Endothelial cell of umbilical vein (primary cell): ENCODE data around the gene TIGD7. TPM values are rescaled to one million over a fixed set of nuclear protein-coding genes. Genes with fewer than 3 reads are reported as not detected.

Source experiments
- BruUV-seq: library from RNA; stranded (reverse); fragments of 400-500 nt; replicated peaks from 2 replicates; lab custom pipeline; 2021; lab: Mats Ljungman, UMichigan
- CTCF ChIA-PET: fragments of 300-600, 350-600 bp; sonication (Branson Sonifier 250); formaldehyde crosslinking; loops from one replicate; lab custom pipeline; 2021; ENCODE audit warnings: antibody characterized with exemption, inconsistent platforms; lab: Charles Lee
- POLR2A ChIA-PET: fragments of 300-600, 350-600 bp; sonication (Branson Sonifier 250); formaldehyde crosslinking; loops from one replicate; lab custom pipeline; 2021; ENCODE audit warnings: antibody characterized with exemption, inconsistent platforms; lab: Charles Lee
- DNase-seq: peaks from one replicate; pipeline ENCODE4 v3.0.0-alpha.2; 2011; ENCODE audit warnings: low read depth, low spot score
- FAIRE-seq: peaks from 2 replicates; lab custom pipeline; 2011; peaks lifted over from hg19 to GRCh38; lab: Jason Lieb, UNC
- H2AFZ ChIP-seq: 2 replicates; pipeline ENCODE4 v1.6.0; 2012; ENCODE audit warnings: low read depth, low read length, control low read depth, inconsistent platforms
- H3K27ac ChIP-seq: 2 replicates; pipeline ENCODE4 v1.5.1; 2011; ENCODE audit warnings: low read depth, mild to moderate bottlenecking, control low read depth, low read length, moderate library complexity; ENCODE audit not compliant: insufficient read depth
- H3K27me3 ChIP-seq, 2 experiments: 2 replicates each; pipeline versions ENCODE4 v1.6.0 to v1.6.1; 2011; ENCODE audit warnings: low read length in 2 of 2, mixed read lengths in 1 of 2; ENCODE audit not compliant: control insufficient read depth in 2 of 2, insufficient read depth in 2 of 2
- H3K36me3 ChIP-seq, 2 experiments: 2 replicates in 1 of 2; 3 replicates in 1 of 2; pipeline ENCODE4 v1.5.1; 2011; ENCODE audit warnings: low read length in 2 of 2, mild to moderate bottlenecking in 1 of 2, moderate library complexity in 1 of 2; ENCODE audit not compliant: control insufficient read depth in 2 of 2, insufficient read depth in 2 of 2; ENCODE audit errors: extremely low read depth in 1 of 2
- H3K4me1 ChIP-seq: 3 replicates; pipeline ENCODE4 v1.5.1; 2011; ENCODE audit warnings: mild to moderate bottlenecking, low read length; ENCODE audit not compliant: control insufficient read depth, insufficient read depth; ENCODE audit errors: extremely low read depth
- H3K4me2 ChIP-seq: 2 replicates; pipeline ENCODE4 v1.6.1; 2011; ENCODE audit warnings: low read length, control low read depth, mixed read lengths; ENCODE audit not compliant: insufficient read depth
- H3K4me3 ChIP-seq, 3 experiments: fragments of 200-600 bp in 1 of 3; sonication (generic), shearing (Covaris generic) in 1 of 3; replicated peaks in 1 of 3; 2 replicates each; pipeline ENCODE4 v1.5.1; 2011 to 2016; ENCODE audit warnings: control low read depth in 3 of 3, low read length in 3 of 3, mild to moderate bottlenecking in 2 of 3, inconsistent platforms in 1 of 3, low read depth in 1 of 3, moderate library complexity in 1 of 3; ENCODE audit not compliant: insufficient read depth in 1 of 3
- H3K79me2 ChIP-seq: 2 replicates; pipeline ENCODE4 v1.6.0; 2012; ENCODE audit warnings: low read length, inconsistent platforms; ENCODE audit not compliant: control insufficient read depth, insufficient read depth
- H3K9ac ChIP-seq: replicated peaks from 2 replicates; pipeline ENCODE3; 2011; ENCODE audit warnings: low read length, control low read depth; ENCODE audit not compliant: insufficient read depth; ENCODE audit errors: extremely low read depth
- H3K9me1 ChIP-seq: replicated peaks from 3 replicates; pipeline ENCODE4 v1.6.0; 2011; ENCODE audit warnings: mild to moderate bottlenecking, low read length; ENCODE audit not compliant: control insufficient read depth, insufficient read depth; ENCODE audit errors: extremely low read depth
- H3K9me3 ChIP-seq: replicated peaks from 2 replicates; pipeline ENCODE4 v1.5.1; 2012; ENCODE audit warnings: low read length, inconsistent platforms; ENCODE audit not compliant: control insufficient read depth, insufficient read depth
- H4K20me1 ChIP-seq: replicated peaks from 2 replicates; pipeline ENCODE3; 2011; ENCODE audit warnings: mild to moderate bottlenecking, low read length; ENCODE audit not compliant: control insufficient read depth, insufficient read depth; ENCODE audit errors: extremely low read depth
- EZH2 ChIP-seq: IDR thresholded peaks from 2 replicates; pipeline ENCODE4 v1.6.1; 2012; ENCODE audit warnings: borderline replicate concordance, low read depth, mild to moderate bottlenecking, moderate library complexity, low read length, inconsistent platforms; ENCODE audit not compliant: severe bottlenecking
- FOS ChIP-seq: IDR thresholded peaks from 2 replicates; pipeline ENCODE4 v1.6.1; 2011; ENCODE audit warnings: mild to moderate bottlenecking, low read length, moderate library complexity, borderline replicate concordance; ENCODE audit not compliant: insufficient read depth
- JUN ChIP-seq: IDR thresholded peaks from 2 replicates; pipeline ENCODE4 v1.6.1; 2011; ENCODE audit warnings: borderline replicate concordance, low read depth; ENCODE audit not compliant: insufficient read length, insufficient read depth
- MYC ChIP-seq: IDR thresholded peaks from one replicate; pipeline ENCODE4 v1.6.1; 2011; ENCODE audit warnings: mild to moderate bottlenecking, low read depth, low read length
- POLR2A ChIP-seq: IDR thresholded peaks from 2 replicates; pipeline ENCODE4 v1.6.1; 2012; ENCODE audit warnings: low read depth, mild to moderate bottlenecking, control low read depth, low read length
- POLR2AphosphoS5 ChIP-seq: IDR thresholded peaks from 2 replicates; pipeline ENCODE4 v1.6.1; 2012; ENCODE audit warnings: low read depth, mild to moderate bottlenecking, control low read depth, low read length, moderate library complexity; ENCODE audit not compliant: insufficient read depth
- dilution Hi-C: fragments of 300-500 bp; cut with MboI; formaldehyde crosslinking; loops from one replicate; pipeline ENCODE4 v1.15.0; 2019; ENCODE audit warnings: low sequenced_read_pairs; ENCODE audit not compliant: extremely low pct_ligation_motif_present
- intact Hi-C: fragments of 100-400 bp; cut with micrococcal nuclease; formaldehyde crosslinking; loops from one replicate; pipeline ENCODE4 v1.10.0; 2022
- polyA plus RNA-seq, 4 experiments: library from polyadenylated mRNA; depleted of rRNA in 3 of 4; stranded (reverse) in 3 of 4; unstranded in 1 of 4; fragments of >200 nt; gene quantifications; 2 replicates each; pipeline versions ENCODE4 v1.2.1 to v1.2.3, GENCODE V29; 2011 to 2012; ENCODE audit warnings: missing spikeins in 1 of 4
- total RNA-seq: library from RNA; stranded (reverse); gene quantifications from 2 replicates; pipeline ENCODE4 v1.2.3, GENCODE V29; 2021
- TF ChIP-seq, protein P1 (sequence below): IDR thresholded peaks from 2 replicates; pipeline ENCODE4 v1.6.1; 2011; ENCODE audit not compliant: insufficient read depth, insufficient read length
- TF ChIP-seq, protein P2 (sequence below), 2 donors: IDR thresholded peaks; 1 replicate in 1 of 2; 2 replicates in 1 of 2; pipeline ENCODE4 v1.5.1; 2011; ENCODE audit warnings: low read length in 2 of 2, mild to moderate bottlenecking in 2 of 2, moderate library complexity in 2 of 2, control low read depth in 1 of 2, inconsistent platforms in 1 of 2, low read depth in 1 of 2; ENCODE audit not compliant: insufficient read depth in 1 of 2; ENCODE audit errors: extremely low read depth in 1 of 2

The TIGD7 gene
- total and polyA plus RNA-seq, 2 donors (not counting 3 experiments of a cell fraction or from before 2014, with no cell fraction given), result 1.1 to 3.5 TPM

GRCh38 chr16:3264137-3265036, 40.8 kb downstream of the TIGD7 start:
- Histone ChIP-seq H3K27me3 (no peaks in the 10 kb centered on the region), H3K9ac (peak overlapping the region; percentile 70), H3K27ac (peak overlapping the region; percentile 67), H4K20me1 (no peaks in the 10 kb centered on the region), H3K36me3 (no peaks in the 10 kb centered on the region), H3K9me3 (no peaks in the 10 kb centered on the region), H3K9me1 (no peaks in the 10 kb centered on the region), H3K4me1 (peaks cover 3% of the 10 kb centered on the region), H3K79me2 (no peaks in the 10 kb centered on the region), H3K4me2 (peak overlapping the region; percentile 87), H2AFZ (peak overlapping the region; percentile 86), H3K4me3 (peak overlapping the region; percentile 69 to 84 (median 78))
- ChIA-PET POLR2A (no interaction called here), CTCF (interaction anchor here (0.6 to 1.3 kb wide), 7 partner anchors 11 to 194 kb away, joined by 3 to 8 read pairs (median 3); partner anchors contain the start of gene ZNF263)
- BruUV-seq, result TSS peak; percentile 65
- FAIRE-seq, result peak; percentile 96
- dilution Hi-C loops (no loop called here), intact Hi-C loops (loop anchor here (1.0 kb wide), 6 partner anchors 19 to 236 kb away; partner anchors contain the start of genes TIGD7, ZNF174, ZNF200 and ZNF263)
- peak; percentile 98 for DNase-seq
- TF ChIP-seq JUN, result no peak
- TF ChIP-seq EZH2, result no peak
- peak; percentile 90 for TF ChIP-seq POLR2AphosphoS5
- TF ChIP-seq, protein P1, sequence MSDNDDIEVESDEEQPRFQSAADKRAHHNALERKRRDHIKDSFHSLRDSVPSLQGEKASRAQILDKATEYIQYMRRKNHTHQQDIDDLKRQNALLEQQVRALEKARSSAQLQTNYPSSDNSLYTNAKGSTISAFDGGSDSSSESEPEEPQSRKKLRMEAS, result peak; percentile 95
- no peak for TF ChIP-seq FOS
- peak; percentile 78 for TF ChIP-seq MYC
- peak; percentile 92 for TF ChIP-seq POLR2A
- TF ChIP-seq, protein P2, sequence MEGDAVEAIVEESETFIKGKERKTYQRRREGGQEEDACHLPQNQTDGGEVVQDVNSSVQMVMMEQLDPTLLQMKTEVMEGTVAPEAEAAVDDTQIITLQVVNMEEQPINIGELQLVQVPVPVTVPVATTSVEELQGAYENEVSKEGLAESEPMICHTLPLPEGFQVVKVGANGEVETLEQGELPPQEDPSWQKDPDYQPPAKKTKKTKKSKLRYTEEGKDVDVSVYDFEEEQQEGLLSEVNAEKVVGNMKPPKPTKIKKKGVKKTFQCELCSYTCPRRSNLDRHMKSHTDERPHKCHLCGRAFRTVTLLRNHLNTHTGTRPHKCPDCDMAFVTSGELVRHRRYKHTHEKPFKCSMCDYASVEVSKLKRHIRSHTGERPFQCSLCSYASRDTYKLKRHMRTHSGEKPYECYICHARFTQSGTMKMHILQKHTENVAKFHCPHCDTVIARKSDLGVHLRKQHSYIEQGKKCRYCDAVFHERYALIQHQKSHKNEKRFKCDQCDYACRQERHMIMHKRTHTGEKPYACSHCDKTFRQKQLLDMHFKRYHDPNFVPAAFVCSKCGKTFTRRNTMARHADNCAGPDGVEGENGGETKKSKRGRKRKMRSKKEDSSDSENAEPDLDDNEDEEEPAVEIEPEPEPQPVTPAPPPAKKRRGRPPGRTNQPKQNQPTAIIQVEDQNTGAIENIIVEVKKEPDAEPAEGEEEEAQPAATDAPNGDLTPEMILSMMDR (IDR thresholded peaks at IDR 0.05; ENCODE audit: extremely low read depth in 1 of 2, insufficient read depth in 1 of 2, low read depth in 1 of 2, low read length in 2 of 2), result peak in 1 of 2 donors; percentile 16
